ENCODE results near the gene ADAMTS20. TPM values are rescaled to one million over a fixed set of nuclear protein-coding genes. Genes with fewer than 3 reads are reported as not detected.

The ADAMTS20 gene
- total RNA-seq, 1 experiment from 2014 or later = 2.7 TPM

DNA sequence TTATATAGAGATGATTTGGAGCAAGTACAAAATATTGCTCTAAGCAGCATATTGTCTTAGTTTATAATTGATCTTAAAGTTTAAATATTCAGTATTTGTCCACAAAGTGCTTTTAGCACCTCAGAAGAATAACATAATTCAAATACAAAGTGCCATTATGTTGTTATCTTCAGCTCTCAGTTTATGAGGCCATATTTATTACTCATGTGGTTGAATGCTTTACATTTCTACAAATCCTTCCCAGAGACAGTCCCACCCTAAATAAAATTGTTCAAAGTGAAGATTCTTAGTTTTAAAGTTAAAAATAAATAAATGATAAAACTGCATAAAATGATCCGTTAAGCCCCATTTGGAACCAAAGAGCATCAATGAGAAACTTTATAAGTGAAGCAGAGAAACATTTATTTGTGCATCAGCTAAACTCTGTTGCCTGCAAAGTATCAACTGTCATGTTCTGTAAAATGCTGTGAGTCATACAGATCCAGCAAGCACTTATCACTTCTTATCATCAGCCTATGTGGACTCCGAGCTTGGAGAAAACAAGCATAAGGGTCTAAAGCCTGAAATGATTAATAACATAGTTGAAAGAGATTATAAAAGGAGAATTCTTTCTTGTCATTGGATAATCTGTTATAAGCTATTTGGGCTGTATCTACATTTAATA lies 218.9 kb downstream of the ADAMTS20 start:
- Histone ChIP-seq H3K27ac (ENCODE audit: insufficient read length, low read depth, low read length) (no peak overlapping the region), H3K23me2 (ENCODE audit: insufficient read length, low read depth, low read length, poor library complexity, severe bottlenecking) (no peaks in the 10 kb centered on the region), H3T11ph (ENCODE audit: low read length) (no peak overlapping the region), H3K56ac (ENCODE audit: insufficient read length, low read depth, low read length) (no peak overlapping the region), H2AK5ac (ENCODE audit: insufficient read length, low read length) (no peak overlapping the region), H3K9ac (ENCODE audit: extremely low read depth, insufficient read length, low read length) (no peak overlapping the region), H4K91ac (ENCODE audit: insufficient read length, low read depth, low read length) (no peak overlapping the region), H3K27me3 (ENCODE audit: insufficient read depth, low read length) (no peaks in the 10 kb centered on the region), H2BK12ac (ENCODE audit: insufficient read length, low read depth, low read length) (no peak overlapping the region), H3K14ac (ENCODE audit: insufficient read depth, low read length) (no peak overlapping the region), H3K4me2 (ENCODE audit: insufficient read depth, insufficient read length, low read length) (no peak overlapping the region), H4K20me1 (ENCODE audit: control insufficient read depth, insufficient read depth, insufficient read length) (no peaks in the 10 kb centered on the region), H3K23ac (ENCODE audit: insufficient read length, low read depth, low read length) (no peak overlapping the region), H2BK15ac (ENCODE audit: low read depth, low read length) (no peak overlapping the region), H3K4ac (ENCODE audit: low read depth, low read length) (no peak overlapping the region), H2BK120ac (ENCODE audit: low read depth, low read length, poor library complexity, severe bottlenecking) (no peak overlapping the region), H4K5ac (ENCODE audit: insufficient read length, low read depth, low read length) (no peak overlapping the region), H3K4me1 (ENCODE audit: insufficient read depth, low read length) (no peaks in the 10 kb centered on the region), H3K79me2 (ENCODE audit: insufficient read depth, low read length) (no peaks in the 10 kb centered on the region), H3K18ac (ENCODE audit: insufficient read length, low read depth, low read length) (no peak overlapping the region), H3K9me3 (ENCODE audit: control insufficient read depth, low read depth, low read length) (no peaks in the 10 kb centered on the region), H2BK20ac (ENCODE audit: low read depth, low read length, poor library complexity, severe bottlenecking) (no peak overlapping the region), H4K8ac (replicated peaks; ENCODE audit: insufficient read length, low read depth, low read length) (no peak overlapping the region), H3K79me1 (ENCODE audit: insufficient read depth, low read depth, low read length, poor library complexity, severe bottlenecking) (no peaks in the 10 kb centered on the region), H2BK5ac (ENCODE audit: insufficient read length, low read length) (no peak overlapping the region), H2AFZ (ENCODE audit: low read length) (no peak overlapping the region)
- Mint-ChIP-seq H3K9me3 (peaks cover 14 to 29% of the 10 kb centered on the region in 2 experiments), H3K4me3 (no peak overlapping the region), H3K27me3 (ENCODE audit: low read depth) (no peaks in the 10 kb centered on the region), H3K4me1 (peaks cover under 1 to 8% of the 10 kb centered on the region in 2 experiments), H3K27ac (no peak overlapping the region), H3K36me3 (ENCODE audit: insufficient read depth in 1 of 3, low read depth in 3 of 3) (peaks cover 0 to 18% (median 5%) of the 10 kb centered on the region in 3 experiments; a peak in 6 of 7 replicates)
- TF ChIP-seq, protein P1, sequence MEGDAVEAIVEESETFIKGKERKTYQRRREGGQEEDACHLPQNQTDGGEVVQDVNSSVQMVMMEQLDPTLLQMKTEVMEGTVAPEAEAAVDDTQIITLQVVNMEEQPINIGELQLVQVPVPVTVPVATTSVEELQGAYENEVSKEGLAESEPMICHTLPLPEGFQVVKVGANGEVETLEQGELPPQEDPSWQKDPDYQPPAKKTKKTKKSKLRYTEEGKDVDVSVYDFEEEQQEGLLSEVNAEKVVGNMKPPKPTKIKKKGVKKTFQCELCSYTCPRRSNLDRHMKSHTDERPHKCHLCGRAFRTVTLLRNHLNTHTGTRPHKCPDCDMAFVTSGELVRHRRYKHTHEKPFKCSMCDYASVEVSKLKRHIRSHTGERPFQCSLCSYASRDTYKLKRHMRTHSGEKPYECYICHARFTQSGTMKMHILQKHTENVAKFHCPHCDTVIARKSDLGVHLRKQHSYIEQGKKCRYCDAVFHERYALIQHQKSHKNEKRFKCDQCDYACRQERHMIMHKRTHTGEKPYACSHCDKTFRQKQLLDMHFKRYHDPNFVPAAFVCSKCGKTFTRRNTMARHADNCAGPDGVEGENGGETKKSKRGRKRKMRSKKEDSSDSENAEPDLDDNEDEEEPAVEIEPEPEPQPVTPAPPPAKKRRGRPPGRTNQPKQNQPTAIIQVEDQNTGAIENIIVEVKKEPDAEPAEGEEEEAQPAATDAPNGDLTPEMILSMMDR (conservative IDR thresholded peaks at IDR 0.05) = no peak
- no CpG with 5 or more reads among the region's 2 CpGs for WGBS (ENCODE audit: extremely low coverage, insufficient read length, low lambda C conversion rate)
- no peak for DNase-seq
